ENCODE measurements around the gene FES.
A peak's percentile ranks its signal among the peaks of the same experiment; 100 is the strongest.

FES gene

DNA sequence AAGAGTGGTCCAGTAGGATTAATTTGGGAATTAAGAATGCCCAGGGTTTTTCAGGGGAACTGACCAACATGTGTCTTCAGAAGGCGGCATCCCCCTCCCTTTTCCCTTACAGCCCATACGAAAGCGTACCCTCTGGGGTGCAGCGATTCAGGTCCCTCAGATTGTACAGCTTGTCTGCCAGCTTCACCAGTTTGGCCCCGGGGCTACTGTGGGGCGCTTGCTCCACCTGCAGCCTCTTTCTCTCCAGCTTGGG is 47.2 kb downstream of the FES start:
- no peak for DNase-seq (ENCODE audit: low spot score)

DNA sequence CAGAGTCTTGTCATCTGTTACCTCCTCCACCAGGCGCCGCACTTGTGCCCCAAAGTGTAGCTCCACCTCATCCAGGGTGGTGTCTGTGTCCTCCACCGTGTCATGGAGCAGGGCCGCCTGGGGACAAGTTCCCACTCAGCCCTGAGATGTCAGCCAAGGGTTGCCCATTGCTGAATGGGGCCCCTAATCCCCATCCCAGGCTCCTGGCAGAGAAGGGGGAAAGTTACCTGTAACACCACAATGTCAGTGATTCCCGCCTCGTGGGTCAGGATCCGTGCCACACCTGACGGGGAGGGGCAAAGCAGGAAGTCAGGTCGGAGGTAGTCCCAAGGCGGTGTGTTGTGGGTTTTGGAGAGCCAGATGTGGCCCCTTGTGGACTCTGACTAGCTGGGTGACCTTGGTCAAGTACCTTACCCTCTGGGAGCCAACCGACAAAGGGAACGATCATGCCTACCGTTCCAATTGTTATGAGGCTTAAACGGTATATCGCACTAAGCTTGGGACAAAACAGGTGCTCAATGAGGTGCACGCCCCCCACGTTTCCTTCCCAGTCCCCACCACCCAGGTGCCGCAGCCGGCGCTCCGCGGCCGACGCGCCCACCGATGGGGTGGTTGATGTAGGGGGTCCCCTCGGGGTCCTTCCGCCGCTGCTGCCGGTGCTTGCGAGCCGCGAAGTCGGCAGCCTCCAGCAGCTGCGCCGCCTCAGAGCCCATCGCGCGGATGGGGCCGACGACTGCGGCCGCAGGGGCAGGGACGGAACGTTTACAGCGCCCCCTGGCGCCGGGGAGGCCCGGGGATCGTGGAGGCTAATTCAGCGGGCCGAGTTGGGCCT is 47.7 kb downstream of the FES start, which contains the start of gene HDDC3:
HDDC3 (minus strand) TSS at position 722 of the 832 bp plus-strand sequence; CDS start at position 713, 9 bp downstream.
- DNase-seq (ENCODE audit: low spot score), result peak; percentile 94

DNA sequence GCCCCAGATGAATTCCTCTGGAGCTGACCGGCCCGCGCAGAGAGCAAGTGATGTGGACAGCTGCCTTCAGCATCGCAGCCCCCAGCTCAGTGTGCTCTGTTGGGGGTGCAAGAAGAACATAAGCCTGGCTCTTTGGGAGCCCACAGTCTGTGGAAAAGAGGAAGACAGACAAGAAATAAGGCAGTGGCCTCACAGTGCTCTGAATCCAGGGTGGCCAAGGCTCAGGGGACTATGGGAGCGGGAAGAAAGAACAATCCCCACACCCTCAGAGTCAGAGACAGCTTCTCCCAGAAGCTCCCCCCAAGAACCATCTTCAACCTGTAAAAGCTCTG is 48.3 kb downstream of the FES start:
- DNase-seq (ENCODE audit: low spot score), result no peak

DNA sequence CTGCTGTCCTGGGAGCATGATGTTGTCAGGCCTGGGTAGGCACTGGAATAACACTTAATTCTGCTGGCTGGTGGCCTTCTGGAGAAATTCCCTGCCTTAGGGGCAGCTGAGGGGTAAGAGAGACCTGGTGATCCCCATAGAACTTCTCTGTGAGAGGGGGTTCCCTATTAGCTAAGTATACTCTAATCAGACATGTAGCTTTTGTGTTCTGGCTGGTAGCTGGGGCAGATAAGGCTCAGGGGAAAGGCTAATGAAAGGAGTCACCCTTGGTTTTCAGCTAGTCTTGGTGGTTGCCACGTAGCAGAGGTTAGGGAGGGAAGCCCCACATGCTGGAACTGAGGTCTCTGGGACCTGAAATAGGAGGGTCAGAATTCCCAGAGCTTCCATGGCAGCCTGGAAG is 49.0 kb downstream of the FES start:
- no peak for DNase-seq (ENCODE audit: low spot score)

DNA sequence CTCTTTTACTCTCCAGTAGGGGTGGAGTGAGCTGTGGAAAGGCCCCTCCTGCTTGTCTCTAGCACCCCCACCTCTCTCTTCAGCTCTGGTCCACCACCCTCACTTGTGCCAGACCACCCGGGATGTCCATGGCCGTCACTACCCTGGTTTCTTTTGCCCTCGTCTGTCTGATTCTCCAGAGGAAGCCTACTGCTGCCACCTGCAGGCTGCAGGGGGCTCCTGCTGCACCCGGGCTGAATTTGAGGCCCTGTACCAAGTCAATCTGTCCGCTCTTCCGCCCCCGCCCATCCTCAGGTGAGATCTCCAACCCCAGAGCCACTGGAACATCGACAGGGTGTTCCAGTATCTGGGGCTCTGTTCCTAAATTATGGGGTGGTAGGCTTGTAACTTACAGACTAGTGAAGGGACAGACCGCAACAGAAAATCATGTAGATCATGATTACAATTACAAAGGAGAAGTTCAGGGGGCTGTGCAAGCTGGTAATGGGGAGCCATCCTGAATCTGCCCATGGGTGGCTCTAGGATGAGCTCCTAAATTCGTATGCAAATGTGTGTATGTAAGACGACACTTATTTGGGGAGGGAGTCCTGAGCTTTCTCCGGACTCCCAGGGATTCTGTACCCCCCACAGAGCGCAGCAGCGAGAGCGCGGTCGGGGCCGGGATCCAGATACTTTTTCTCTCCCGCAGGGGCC is 50.1 kb downstream of the FES start:
- DNase-seq (ENCODE audit: low spot score), result peak; percentile 84

DNA sequence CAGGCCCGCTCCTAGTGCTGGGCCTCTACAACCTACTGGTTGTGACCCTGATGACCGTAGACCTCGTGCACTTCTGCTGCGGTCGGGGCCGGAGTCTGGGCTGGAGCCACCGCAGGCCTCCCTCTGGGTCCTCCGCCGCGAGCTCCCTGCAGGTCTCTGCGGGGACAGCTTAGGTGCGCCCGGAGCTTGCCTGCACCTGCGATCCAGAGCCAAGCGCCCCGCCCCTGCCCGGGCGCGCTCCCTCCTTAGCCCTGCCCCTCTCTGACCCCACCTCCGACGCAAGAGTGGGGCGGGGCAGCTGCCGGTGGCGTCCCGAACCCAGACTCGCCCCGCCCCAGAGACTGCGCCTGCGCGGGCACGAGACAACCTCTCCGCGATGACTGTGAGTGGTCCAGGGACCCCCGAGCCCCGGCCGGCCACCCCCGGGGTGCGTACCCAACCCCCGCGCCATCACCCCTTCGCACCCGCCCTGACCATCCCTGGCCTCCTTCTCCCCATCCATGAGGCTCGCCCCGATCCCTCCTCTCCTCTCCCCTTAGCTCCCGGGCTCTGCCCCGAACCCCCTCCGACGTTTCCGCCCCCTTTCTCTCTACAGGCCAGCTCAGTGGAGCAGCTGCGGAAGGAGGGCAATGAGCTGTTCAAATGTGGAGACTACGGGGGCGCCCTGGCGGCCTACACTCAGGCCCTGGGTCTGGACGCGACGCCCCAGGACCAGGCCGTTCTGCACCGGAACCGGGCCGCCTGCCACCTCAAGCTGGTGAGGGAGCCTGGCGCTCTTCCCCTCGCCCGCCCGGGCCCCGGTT is 50.8 kb downstream of the FES start, which contains the start of gene UNC45A:
UNC45A (plus strand) TSS at position 337 of the 803 bp plus-strand sequence; CDS start at position 377, 40 bp downstream.
- peak; percentile 98 for DNase-seq (ENCODE audit: low spot score)

DNA sequence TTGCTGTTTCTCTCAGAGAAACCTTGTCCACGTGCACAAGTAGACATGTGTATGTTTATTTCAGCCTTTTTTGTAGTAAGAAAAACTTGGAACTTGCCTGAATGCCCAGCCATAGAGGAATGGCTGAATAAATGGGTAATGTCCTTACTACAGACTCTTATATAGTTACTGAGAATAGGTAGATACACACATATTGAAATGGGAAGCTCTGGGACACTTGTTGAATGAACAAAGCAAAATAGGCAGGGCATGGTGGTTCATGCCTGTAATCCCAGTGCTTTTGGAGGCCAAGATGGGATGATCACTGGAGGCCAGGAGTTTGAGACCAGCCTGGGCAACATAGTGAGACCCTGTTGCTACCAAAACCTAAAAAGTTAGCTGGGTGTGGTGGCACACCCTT is 52.5 kb downstream of the FES start:
- no peak for DNase-seq (ENCODE audit: low spot score)

DNA sequence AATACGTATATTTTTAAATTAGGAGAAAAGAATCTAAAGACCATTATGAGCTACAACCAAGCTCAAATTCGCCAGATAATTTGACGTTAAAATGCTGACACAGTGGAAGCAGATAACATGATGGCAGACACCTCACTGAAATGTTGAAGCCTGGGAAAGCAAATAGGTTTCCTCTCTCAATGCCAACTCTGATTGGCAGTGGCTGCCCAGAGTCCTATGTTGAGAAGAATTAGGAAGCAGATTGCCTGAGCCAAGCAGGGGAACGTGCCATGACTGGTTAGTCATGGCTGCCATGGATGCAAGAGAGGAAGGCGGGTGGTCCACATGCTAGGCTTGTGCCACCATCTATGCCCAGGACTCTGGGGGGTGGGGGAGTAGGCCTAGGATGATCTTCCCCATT is 54.0 kb downstream of the FES start:
- no peak for DNase-seq (ENCODE audit: low spot score)

DNA sequence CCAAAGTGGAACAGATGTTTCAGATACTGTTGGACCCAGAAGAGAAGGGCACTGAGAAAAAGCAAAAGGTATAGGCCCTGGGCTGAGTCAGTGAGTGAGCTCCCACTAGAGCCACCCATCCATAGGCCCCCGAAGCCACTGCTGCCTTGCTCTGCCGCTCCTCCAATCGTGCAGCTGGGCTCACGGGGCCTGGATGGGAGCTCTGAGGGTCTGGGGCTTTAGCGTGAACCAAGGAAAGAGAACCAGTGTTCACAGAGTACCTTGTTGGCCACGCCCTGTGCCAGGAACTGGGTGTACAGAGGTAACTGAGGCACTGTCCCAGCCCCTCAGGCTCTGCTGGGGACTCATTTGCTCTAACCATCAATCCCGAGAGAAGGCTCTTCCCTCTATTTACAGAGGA is 55.5 kb downstream of the FES start:
- no peak for DNase-seq (ENCODE audit: low spot score)

DNA sequence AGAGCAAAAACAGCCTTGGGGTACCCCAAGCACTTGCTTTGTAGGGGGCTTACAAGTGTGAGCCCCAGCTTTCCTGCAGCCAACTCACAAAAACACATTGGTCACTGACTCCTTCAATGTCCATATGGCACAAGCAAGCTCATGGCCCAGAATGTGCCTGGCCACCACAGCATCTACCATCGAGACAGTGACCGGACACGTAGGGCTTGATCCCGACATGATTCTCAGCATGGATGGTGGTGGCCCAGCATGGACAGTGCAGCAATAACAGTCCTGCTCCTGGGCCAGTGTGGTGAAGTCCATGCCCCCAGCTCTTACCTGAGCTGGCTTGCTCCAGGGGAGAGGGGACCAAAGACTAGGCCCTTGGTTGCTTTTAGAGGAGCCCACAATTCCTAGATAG is 56.7 kb downstream of the FES start:
- DNase-seq (ENCODE audit: low spot score), result no peak

DNA sequence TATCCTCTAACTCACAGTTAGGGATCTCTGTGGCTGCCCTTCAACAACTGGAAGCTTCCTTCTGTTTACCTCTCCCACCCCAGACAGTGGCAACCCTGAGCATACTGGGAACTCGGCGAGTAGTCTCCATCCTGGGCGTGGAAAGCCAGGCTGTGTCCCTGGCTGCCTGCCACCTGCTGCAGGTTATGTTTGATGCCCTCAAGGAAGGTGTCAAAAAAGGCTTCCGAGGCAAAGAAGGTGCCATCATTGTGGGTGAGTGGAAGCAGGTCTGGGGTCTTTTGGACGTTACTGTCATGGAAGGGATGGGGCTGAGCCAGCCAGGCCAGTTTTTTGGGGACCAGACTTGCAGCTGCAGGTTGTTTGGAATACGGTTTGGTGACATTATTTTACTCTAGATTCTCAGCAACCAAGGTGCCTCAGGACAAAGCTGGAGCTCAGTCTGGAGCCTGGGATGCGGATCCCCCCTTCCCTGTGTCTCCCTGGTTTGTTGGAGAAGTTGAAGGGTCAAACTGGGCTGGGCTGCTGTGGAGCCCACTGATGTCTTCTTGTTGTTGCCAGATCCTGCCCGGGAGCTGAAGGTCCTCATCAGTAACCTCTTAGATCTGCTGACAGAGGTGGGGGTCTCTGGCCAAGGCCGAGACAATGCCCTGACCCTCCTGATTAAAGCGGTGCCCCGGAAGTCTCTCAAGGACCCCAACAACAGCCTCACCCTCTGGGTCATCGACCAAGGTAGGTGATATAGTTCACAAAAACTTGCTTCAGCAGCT is 58.2 kb downstream of the FES start:
- DNase-seq (ENCODE audit: low spot score), result no peak

DNA sequence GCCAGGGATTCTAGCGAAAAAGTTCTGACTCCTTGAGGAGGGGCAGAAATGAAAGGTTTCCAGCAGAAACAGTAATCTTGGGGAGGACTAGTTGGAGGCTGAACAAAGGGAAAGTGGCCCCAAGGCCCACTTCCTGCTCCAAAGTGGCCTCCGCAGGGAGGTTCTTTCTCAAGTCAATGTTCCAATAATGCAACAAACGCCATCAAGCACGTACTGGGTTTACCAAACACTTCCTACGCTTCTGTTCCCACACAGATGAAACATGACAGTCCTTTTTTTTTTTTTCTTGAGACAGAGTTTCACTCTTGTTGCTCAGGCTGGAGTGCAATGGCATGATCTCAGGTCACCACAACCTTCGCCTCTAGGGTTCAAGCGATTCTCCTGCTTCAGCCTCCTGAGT is 60.8 kb downstream of the FES start:
- DNase-seq (ENCODE audit: low spot score), result no peak

All from iPS-NIHi11 (cell line).